Panc1 (cell line): Measurements from ENCODE around the gene SUPT3H.

ENCODE experiments used
- CTCF ChIP-seq: fragments of 450-650 bp; IDR thresholded peaks from 2 replicates; pipeline ENCODE4 v1.5.1; 2017; ENCODE audit warnings: mild to moderate bottlenecking
- POLR2AphosphoS5 ChIP-seq: IDR thresholded peaks from 2 replicates; pipeline ENCODE4 v1.6.1; 2012; ENCODE audit warnings: mild to moderate bottlenecking, low read depth, low read length, moderate library complexity
- REST ChIP-seq, 2 experiments: IDR thresholded peaks; 2 replicates each; pipeline ENCODE4 v1.6.1; 2011 to 2012; ENCODE audit warnings: low read depth in 2 of 2, control low read depth in 1 of 2, low read length in 1 of 2, mild to moderate bottlenecking in 1 of 2, moderate library complexity in 1 of 2; ENCODE audit not compliant: insufficient read depth in 1 of 2

- TF ChIP-seq CTCF, result no peak
- TF ChIP-seq REST (IDR thresholded peaks at IDR 0.05; ENCODE audit: insufficient read depth in 1 of 2, low read depth in 2 of 2, low read length in 1 of 2), result no peak
- no peak for TF ChIP-seq POLR2AphosphoS5
These were observed 573.7 kb downstream of the SUPT3H start for GRCh38 chr6:44804016-44804415.
